WTC11 (cell line): ENCODE results near the gene SCAF11. TPM values are rescaled to one million over a fixed set of nuclear protein-coding genes. Genes with fewer than 3 reads are reported as not detected.

Source experiments
- ATAC-seq: fragments of 200-7000 bp; cut with Tn5 transposase; 2 replicates; pipeline ENCODE4 v1.10.0; 2021; ENCODE audit warnings: mild to moderate bottlenecking, moderate library complexity
- CTCF ChIA-PET: fragments of 300-600 bp; sonication (Branson Sonifier 250); formaldehyde crosslinking; loops from one replicate; lab custom pipeline; 2021; ENCODE audit warnings: antibody characterized with exemption; lab: Charles Lee
- POLR2A ChIA-PET: fragments of 350-600 bp; sonication (Branson Sonifier 250); formaldehyde crosslinking; loops from one replicate; lab custom pipeline; 2021; ENCODE audit warnings: antibody characterized with exemption; lab: Charles Lee
- DNase-seq: peaks from one replicate; pipeline ENCODE4 v3.0.0; 2021; ENCODE audit warnings: low spot score
- H3K27ac Mint-ChIP-seq: 2 replicates; pipeline ENCODE4 v1.8.0; 2021; ENCODE audit warnings: mixed read lengths
- H3K27me3 Mint-ChIP-seq: 2 replicates; pipeline ENCODE4 v1.8.0; 2021; ENCODE audit warnings: low read depth, mild to moderate bottlenecking, moderate library complexity, mixed read lengths
- H3K36me3 Mint-ChIP-seq: 2 replicates; pipeline ENCODE4 v1.8.0; 2021; ENCODE audit warnings: mixed read lengths
- H3K4me1 Mint-ChIP-seq: 2 replicates; pipeline ENCODE4 v1.8.0; 2022; ENCODE audit warnings: mixed read lengths
- H3K4me3 Mint-ChIP-seq: 2 replicates; pipeline ENCODE4 v1.8.0; 2021; ENCODE audit warnings: mild to moderate bottlenecking, moderate library complexity, mixed read lengths
- H3K9me3 Mint-ChIP-seq: 2 replicates; pipeline ENCODE4 v1.8.0; 2021; ENCODE audit warnings: mixed read lengths
- CREM ChIP-seq: sonication (generic); formaldehyde crosslinking; IDR thresholded peaks from 2 replicates; pipeline ENCODE4 v1.8.1; 2022; ENCODE audit warnings: mild to moderate bottlenecking, missing genetic modification reagents, moderate library complexity
- E2F4 ChIP-seq: sonication (generic); formaldehyde crosslinking; IDR thresholded peaks from 2 replicates; pipeline ENCODE4 v1.8.1; 2022; ENCODE audit warnings: low read depth, mild to moderate bottlenecking, moderate library complexity, missing genetic modification reagents, borderline replicate concordance
- ETV6 ChIP-seq: sonication (generic); formaldehyde crosslinking; IDR thresholded peaks from 2 replicates; pipeline ENCODE4 v1.8.1; 2022; ENCODE audit warnings: mild to moderate bottlenecking, missing genetic modification reagents
- FOXP1 ChIP-seq: sonication (generic); formaldehyde crosslinking; IDR thresholded peaks from 2 replicates; pipeline ENCODE4 v1.8.0; 2022; ENCODE audit warnings: missing genetic modification reagents, mild to moderate bottlenecking, moderate library complexity, borderline replicate concordance
- GABPB1 ChIP-seq: sonication (generic); formaldehyde crosslinking; IDR thresholded peaks from 2 replicates; pipeline ENCODE4 v1.8.1; 2023; ENCODE audit warnings: mild to moderate bottlenecking, missing genetic modification reagents
- MLX ChIP-seq: sonication (generic); formaldehyde crosslinking; IDR thresholded peaks from 2 replicates; pipeline ENCODE4 v1.8.1; 2023; ENCODE audit warnings: mild to moderate bottlenecking, missing genetic modification reagents, moderate library complexity
- NR3C1 ChIP-seq: sonication (generic); formaldehyde crosslinking; conservative IDR thresholded peaks from 2 replicates; pipeline ENCODE4 v1.8.1; 2023; ENCODE audit warnings: low read depth, mild to moderate bottlenecking, missing genetic modification reagents
- PRRX2 ChIP-seq: fragments of 250-450 bp; sonication (Bioruptor Pico); IDR thresholded peaks from 2 replicates; pipeline ENCODE4 v1.8.0; 2021; ENCODE audit warnings: mild to moderate bottlenecking
- TEAD4 ChIP-seq: sonication (generic); formaldehyde crosslinking; IDR thresholded peaks from 2 replicates; pipeline ENCODE4 v1.8.0; 2022; ENCODE audit warnings: mild to moderate bottlenecking, missing genetic modification reagents
- USF1 ChIP-seq: sonication (generic); formaldehyde crosslinking; IDR thresholded peaks from 2 replicates; pipeline ENCODE4 v1.8.0; 2022; ENCODE audit warnings: mild to moderate bottlenecking, missing genetic modification reagents
- ZMAT4 ChIP-seq: fragments of 250-450 bp; sonication (Bioruptor Pico); IDR thresholded peaks from 2 replicates; pipeline ENCODE4 v1.9.0; 2021; ENCODE audit warnings: mild to moderate bottlenecking
- ZNF121 ChIP-seq: sonication (generic); formaldehyde crosslinking; IDR thresholded peaks from 2 replicates; pipeline ENCODE4 v1.8.0; 2023; ENCODE audit warnings: missing genetic modification reagents
- ZNF317 ChIP-seq: sonication (generic); formaldehyde crosslinking; IDR thresholded peaks from 2 replicates; pipeline ENCODE4 v1.8.1; 2023; ENCODE audit warnings: low read depth, mild to moderate bottlenecking, moderate library complexity, missing genetic modification reagents, borderline replicate concordance
- total RNA-seq: library from RNA; stranded (reverse); gene quantifications from 3 replicates; pipeline ENCODE4 v1.2.3, GENCODE V29; 2021
- TF ChIP-seq, protein P1 (sequence below): sonication (generic); formaldehyde crosslinking; IDR thresholded peaks from 2 replicates; pipeline ENCODE4 v1.8.1; 2022; ENCODE audit warnings: missing genetic modification reagents, borderline replicate concordance
- TF ChIP-seq, protein P2 (sequence below): fragments of 200-600 bp; IDR thresholded peaks from 2 replicates; pipeline ENCODE4 v1.8.0; 2022; ENCODE audit warnings: antibody characterized with exemption
- TF ChIP-seq, protein P3 (sequence below): sonication (generic); formaldehyde crosslinking; IDR thresholded peaks from 2 replicates; pipeline ENCODE4 v1.8.1; 2022; ENCODE audit warnings: low read depth, missing genetic modification reagents, borderline replicate concordance
- TF ChIP-seq, protein P4 (sequence below): sonication (generic); formaldehyde crosslinking; IDR thresholded peaks from 2 replicates; pipeline ENCODE4 v1.8.1; 2023; ENCODE audit warnings: mild to moderate bottlenecking, missing genetic modification reagents
- TF ChIP-seq, protein P5 (sequence below): sonication (generic); formaldehyde crosslinking; conservative IDR thresholded peaks from 2 replicates; pipeline ENCODE4 v1.8.1; 2022; ENCODE audit warnings: mild to moderate bottlenecking, missing genetic modification reagents

Gene SCAF11
- total RNA-seq, 1 experiment from 2014 or later, result 72.6 TPM

- ChIA-PET POLR2A (no interaction called here), CTCF (no interaction called here)
- Mint-ChIP-seq H3K9me3 (peaks cover 3% of the 10 kb centered on the region; the same call in 1 of the 2 replicates), H3K27me3 (no peaks in the 10 kb centered on the region), H3K4me1 (peaks cover 32% of the 10 kb centered on the region), H3K27ac (peak overlapping the region; percentile 7), H3K36me3 (peaks cover 4% of the 10 kb centered on the region; the same call in 1 of the 2 replicates), H3K4me3 (no peak overlapping the region)
- DNase-seq, result no peak
- ATAC-seq, result no peak
- TF ChIP-seq TEAD4 (CRISPR knock-in tag) (no peak), ZNF121 (CRISPR knock-in tag) (no peak), MLX (no peak), USF1 (CRISPR knock-in tag) (no peak), GABPB1 (no peak), ETV6 (no peak), FOXP1 (CRISPR knock-in tag) (no peak), CREM (CRISPR knock-in tag) (no peak), PRRX2 (CRISPR knock-in tag) (no peak), ZNF317 (no peak), NR3C1 (CRISPR knock-in tag) (no peak)
- TF ChIP-seq, protein P1, sequence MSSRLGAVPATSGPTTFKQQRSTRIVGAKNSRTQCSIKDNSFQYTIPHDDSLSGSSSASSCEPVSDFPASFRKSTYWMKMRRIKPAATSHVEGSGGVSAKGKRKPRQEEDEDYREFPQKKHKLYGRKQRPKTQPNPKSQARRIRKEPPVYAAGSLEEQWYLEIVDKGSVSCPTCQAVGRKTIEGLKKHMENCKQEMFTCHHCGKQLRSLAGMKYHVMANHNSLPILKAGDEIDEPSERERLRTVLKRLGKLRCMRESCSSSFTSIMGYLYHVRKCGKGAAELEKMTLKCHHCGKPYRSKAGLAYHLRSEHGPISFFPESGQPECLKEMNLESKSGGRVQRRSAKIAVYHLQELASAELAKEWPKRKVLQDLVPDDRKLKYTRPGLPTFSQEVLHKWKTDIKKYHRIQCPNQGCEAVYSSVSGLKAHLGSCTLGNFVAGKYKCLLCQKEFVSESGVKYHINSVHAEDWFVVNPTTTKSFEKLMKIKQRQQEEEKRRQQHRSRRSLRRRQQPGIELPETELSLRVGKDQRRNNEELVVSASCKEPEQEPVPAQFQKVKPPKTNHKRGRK, result no peak
- TF ChIP-seq, protein P2, sequence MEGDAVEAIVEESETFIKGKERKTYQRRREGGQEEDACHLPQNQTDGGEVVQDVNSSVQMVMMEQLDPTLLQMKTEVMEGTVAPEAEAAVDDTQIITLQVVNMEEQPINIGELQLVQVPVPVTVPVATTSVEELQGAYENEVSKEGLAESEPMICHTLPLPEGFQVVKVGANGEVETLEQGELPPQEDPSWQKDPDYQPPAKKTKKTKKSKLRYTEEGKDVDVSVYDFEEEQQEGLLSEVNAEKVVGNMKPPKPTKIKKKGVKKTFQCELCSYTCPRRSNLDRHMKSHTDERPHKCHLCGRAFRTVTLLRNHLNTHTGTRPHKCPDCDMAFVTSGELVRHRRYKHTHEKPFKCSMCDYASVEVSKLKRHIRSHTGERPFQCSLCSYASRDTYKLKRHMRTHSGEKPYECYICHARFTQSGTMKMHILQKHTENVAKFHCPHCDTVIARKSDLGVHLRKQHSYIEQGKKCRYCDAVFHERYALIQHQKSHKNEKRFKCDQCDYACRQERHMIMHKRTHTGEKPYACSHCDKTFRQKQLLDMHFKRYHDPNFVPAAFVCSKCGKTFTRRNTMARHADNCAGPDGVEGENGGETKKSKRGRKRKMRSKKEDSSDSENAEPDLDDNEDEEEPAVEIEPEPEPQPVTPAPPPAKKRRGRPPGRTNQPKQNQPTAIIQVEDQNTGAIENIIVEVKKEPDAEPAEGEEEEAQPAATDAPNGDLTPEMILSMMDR, result no peak
- TF ChIP-seq, protein P3, sequence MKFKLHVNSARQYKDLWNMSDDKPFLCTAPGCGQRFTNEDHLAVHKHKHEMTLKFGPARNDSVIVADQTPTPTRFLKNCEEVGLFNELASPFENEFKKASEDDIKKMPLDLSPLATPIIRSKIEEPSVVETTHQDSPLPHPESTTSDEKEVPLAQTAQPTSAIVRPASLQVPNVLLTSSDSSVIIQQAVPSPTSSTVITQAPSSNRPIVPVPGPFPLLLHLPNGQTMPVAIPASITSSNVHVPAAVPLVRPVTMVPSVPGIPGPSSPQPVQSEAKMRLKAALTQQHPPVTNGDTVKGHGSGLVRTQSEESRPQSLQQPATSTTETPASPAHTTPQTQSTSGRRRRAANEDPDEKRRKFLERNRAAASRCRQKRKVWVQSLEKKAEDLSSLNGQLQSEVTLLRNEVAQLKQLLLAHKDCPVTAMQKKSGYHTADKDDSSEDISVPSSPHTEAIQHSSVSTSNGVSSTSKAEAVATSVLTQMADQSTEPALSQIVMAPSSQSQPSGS, result no peak
- TF ChIP-seq, protein P4, sequence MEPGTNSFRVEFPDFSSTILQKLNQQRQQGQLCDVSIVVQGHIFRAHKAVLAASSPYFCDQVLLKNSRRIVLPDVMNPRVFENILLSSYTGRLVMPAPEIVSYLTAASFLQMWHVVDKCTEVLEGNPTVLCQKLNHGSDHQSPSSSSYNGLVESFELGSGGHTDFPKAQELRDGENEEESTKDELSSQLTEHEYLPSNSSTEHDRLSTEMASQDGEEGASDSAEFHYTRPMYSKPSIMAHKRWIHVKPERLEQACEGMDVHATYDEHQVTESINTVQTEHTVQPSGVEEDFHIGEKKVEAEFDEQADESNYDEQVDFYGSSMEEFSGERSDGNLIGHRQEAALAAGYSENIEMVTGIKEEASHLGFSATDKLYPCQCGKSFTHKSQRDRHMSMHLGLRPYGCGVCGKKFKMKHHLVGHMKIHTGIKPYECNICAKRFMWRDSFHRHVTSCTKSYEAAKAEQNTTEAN (CRISPR knock-in tag), result no peak
- TF ChIP-seq, protein P5, sequence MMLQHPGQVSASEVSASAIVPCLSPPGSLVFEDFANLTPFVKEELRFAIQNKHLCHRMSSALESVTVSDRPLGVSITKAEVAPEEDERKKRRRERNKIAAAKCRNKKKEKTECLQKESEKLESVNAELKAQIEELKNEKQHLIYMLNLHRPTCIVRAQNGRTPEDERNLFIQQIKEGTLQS (CRISPR knock-in tag), result no peak
Measured at GRCh38 chr12:45969084-45969483, 21.3 kb downstream of the SCAF11 start.

GRCh38 chr12:45966486-45966885 lies 23.9 kb downstream of the SCAF11 start:
- ATAC-seq, result no peak
- H3K9me3 Mint-ChIP-seq, result peaks cover 3% of the 10 kb centered on the region; the same call in 1 of the 2 replicates
- no peaks in the 10 kb centered on the region for H3K36me3 Mint-ChIP-seq
- no peak overlapping the region for H3K27ac Mint-ChIP-seq
- H3K4me3 Mint-ChIP-seq, result no peak overlapping the region
- H3K4me1 Mint-ChIP-seq, result peaks cover 33% of the 10 kb centered on the region
- no peak for DNase-seq
- TF ChIP-seq E2F4 (CRISPR knock-in tag) (no peak), ZMAT4 (CRISPR knock-in tag) (no peak)
- ChIA-PET CTCF (interaction anchor here (0.6 kb wide), 1 partner anchor 73 kb away, joined by 3 read pairs; no protein-coding TSS in a partner anchor), POLR2A (no interaction called here)
- H3K27me3 Mint-ChIP-seq, result no peaks in the 10 kb centered on the region
